OCI-LY7 (cell line): ENCODE results near the gene ACTC1.

Source experiments
- CTCF ChIP-seq: fragments of 200-600 bp; sonication (generic); conservative IDR thresholded peaks from 2 replicates; pipeline ENCODE4 v1.5.1; 2014; ENCODE audit warnings: mild to moderate bottlenecking, antibody characterized with exemption, low read length, moderate library complexity, mixed read lengths
- EZH2phosphoT487 ChIP-seq: fragments of 200-600 bp; sonication (generic); IDR thresholded peaks from 2 replicates; pipeline ENCODE4 v1.6.1; 2018; ENCODE audit warnings: low read depth, borderline replicate concordance, mild to moderate bottlenecking, mixed run types, antibody characterized with exemption, low read length, moderate library complexity, mixed read lengths

GRCh38 chr15:34809186-34809585, 13.8 kb upstream of the ACTC1 start:
- TF ChIP-seq CTCF, result no peak
- TF ChIP-seq EZH2phosphoT487, result no peak
